Mononuclear cell (primary cell): ENCODE data around the gene EYS. TPM values are rescaled to one million over a fixed set of nuclear protein-coding genes. Genes with fewer than 3 reads are reported as not detected.

Experiments
- H3K27me3 ChIP-seq: 2 replicates; pipeline ENCODE4 v1.6.0; 2011; ENCODE audit warnings: low read length, control low read depth; ENCODE audit not compliant: insufficient read depth
- H3K4me1 ChIP-seq: 2 replicates; pipeline ENCODE4 v1.5.1; 2011; ENCODE audit warnings: mild to moderate bottlenecking, low read length, control low read depth; ENCODE audit not compliant: insufficient read depth
- H3K4me3 ChIP-seq: 2 replicates; pipeline ENCODE4 v1.5.1; 2011; ENCODE audit warnings: mild to moderate bottlenecking, low read length, moderate library complexity
- H3K9me3 ChIP-seq: 2 replicates; pipeline ENCODE4 v1.5.1; 2011; ENCODE audit warnings: low read depth, mild to moderate bottlenecking, control low read depth, low read length
- total RNA-seq: library from RNA; depleted of rRNA; stranded (reverse); fragments of >200 nt; gene quantifications from one replicate; pipeline ENCODE4 v1.2.3, GENCODE V29; 2012

Gene EYS
- total RNA-seq, 1 donor: under 0.01 TPM

GRCh38 chr6:64214373-64214772 lies 1492.7 kb downstream of the EYS start:
- no peak overlapping the region for H3K4me3 ChIP-seq
- no peaks in the 10 kb centered on the region for H3K4me1 ChIP-seq
- H3K9me3 ChIP-seq: no peaks in the 10 kb centered on the region
- no peaks in the 10 kb centered on the region for H3K27me3 ChIP-seq

- no peak overlapping the region for H3K4me3 ChIP-seq
- no peaks in the 10 kb centered on the region for H3K9me3 ChIP-seq
- H3K4me1 ChIP-seq: no peaks in the 10 kb centered on the region
- H3K27me3 ChIP-seq: no peaks in the 10 kb centered on the region
Measured at GRCh38 chr6:64213697-64214096, 1493.3 kb downstream of the EYS start.

GRCh38 chr6:64197246-64197645 lies 1509.8 kb downstream of the EYS start:
- Histone ChIP-seq H3K9me3 (no peaks in the 10 kb centered on the region), H3K4me3 (no peak overlapping the region), H3K27me3 (no peaks in the 10 kb centered on the region), H3K4me1 (no peaks in the 10 kb centered on the region)

- no peaks in the 10 kb centered on the region for H3K9me3 ChIP-seq
- no peak overlapping the region for H3K4me3 ChIP-seq
- H3K4me1 ChIP-seq: no peaks in the 10 kb centered on the region
- H3K27me3 ChIP-seq: no peaks in the 10 kb centered on the region
Measured at GRCh38 chr6:64186592-64186991, 1520.4 kb downstream of the EYS start.

GRCh38 chr6:64185621-64186020 lies 1521.4 kb downstream of the EYS start:
- Histone ChIP-seq H3K9me3 (no peaks in the 10 kb centered on the region), H3K4me1 (no peaks in the 10 kb centered on the region), H3K27me3 (no peaks in the 10 kb centered on the region), H3K4me3 (no peak overlapping the region)

GRCh38 chr6:64175296-64175695 lies 1531.7 kb downstream of the EYS start:
- Histone ChIP-seq H3K4me3 (no peak overlapping the region), H3K4me1 (no peaks in the 10 kb centered on the region), H3K9me3 (peaks cover 6% of the 10 kb centered on the region), H3K27me3 (no peaks in the 10 kb centered on the region)

GRCh38 chr6:64170316-64170715 lies 1536.7 kb downstream of the EYS start:
- Histone ChIP-seq H3K9me3 (no peaks in the 10 kb centered on the region), H3K4me3 (no peak overlapping the region), H3K4me1 (no peaks in the 10 kb centered on the region), H3K27me3 (no peaks in the 10 kb centered on the region)

- Histone ChIP-seq H3K27me3 (no peaks in the 10 kb centered on the region), H3K4me1 (no peaks in the 10 kb centered on the region), H3K4me3 (no peak overlapping the region), H3K9me3 (no peaks in the 10 kb centered on the region)
Measured at GRCh38 chr6:64160486-64160885, 1546.5 kb downstream of the EYS start.

GRCh38 chr6:64155063-64155462 lies 1552.0 kb downstream of the EYS start:
- Histone ChIP-seq H3K4me1 (no peaks in the 10 kb centered on the region), H3K27me3 (no peaks in the 10 kb centered on the region), H3K9me3 (no peaks in the 10 kb centered on the region), H3K4me3 (no peak overlapping the region)

GRCh38 chr6:64146876-64147275 lies 1560.2 kb downstream of the EYS start:
- Histone ChIP-seq H3K4me3 (no peak overlapping the region), H3K4me1 (no peaks in the 10 kb centered on the region), H3K27me3 (no peaks in the 10 kb centered on the region)

GRCh38 chr6:64146094-64146493 lies 1560.9 kb downstream of the EYS start:
- Histone ChIP-seq H3K27me3 (no peaks in the 10 kb centered on the region), H3K4me1 (no peaks in the 10 kb centered on the region), H3K9me3 (no peaks in the 10 kb centered on the region), H3K4me3 (no peak overlapping the region)

More at GRCh38 chr6:64146876-64147275, 1560.2 kb downstream of the EYS start:
- H3K9me3 ChIP-seq: no peaks in the 10 kb centered on the region

- Histone ChIP-seq H3K27me3 (no peaks in the 10 kb centered on the region), H3K4me3 (no peak overlapping the region), H3K9me3 (no peaks in the 10 kb centered on the region), H3K4me1 (no peaks in the 10 kb centered on the region)
Measured at GRCh38 chr6:64145658-64146057, 1561.4 kb downstream of the EYS start.

- Histone ChIP-seq H3K4me3 (no peak overlapping the region), H3K27me3 (no peaks in the 10 kb centered on the region), H3K4me1 (no peaks in the 10 kb centered on the region), H3K9me3 (peaks cover 6% of the 10 kb centered on the region)
Measured at GRCh38 chr6:64143101-64143500, 1563.9 kb downstream of the EYS start.

- Histone ChIP-seq H3K9me3 (peaks cover 9% of the 10 kb centered on the region), H3K27me3 (no peaks in the 10 kb centered on the region), H3K4me1 (no peaks in the 10 kb centered on the region)
Measured at GRCh38 chr6:64141680-64142079, 1565.3 kb downstream of the EYS start.

GRCh38 chr6:64128301-64129024 lies 1578.6 kb downstream of the EYS start:
- H3K9me3 ChIP-seq: no peaks in the 10 kb centered on the region
- H3K4me1 ChIP-seq: no peaks in the 10 kb centered on the region
- no peaks in the 10 kb centered on the region for H3K27me3 ChIP-seq
- no peak overlapping the region for H3K4me3 ChIP-seq

More at GRCh38 chr6:64141680-64142079, 1565.3 kb downstream of the EYS start:
- H3K4me3 ChIP-seq: no peak overlapping the region
